Fibroblast of lung (primary cell): ENCODE results near the gene CDK13. TPM values are rescaled to one million over a fixed set of nuclear protein-coding genes. Genes with fewer than 3 reads are reported as not detected.

ENCODE experiments used
- DNase-seq, 2 donors: peaks; one replicate each; pipeline versions ENCODE4 v3.0.0 to v3.0.0-alpha.2; 2010; ENCODE audit warnings: low read depth in 2 of 2
- H2AFZ ChIP-seq: 2 replicates; pipeline ENCODE4 v1.5.1; 2012; ENCODE audit warnings: low read length, control low read depth, inconsistent platforms
- H3K27ac ChIP-seq: 2 replicates; pipeline ENCODE4 v1.5.1; 2011; ENCODE audit warnings: low read length, control low read depth; ENCODE audit not compliant: insufficient read depth
- H3K27me3 ChIP-seq: 2 replicates; pipeline ENCODE4 v1.5.1; 2011; ENCODE audit warnings: mild to moderate bottlenecking, low read length; ENCODE audit not compliant: control insufficient read depth, insufficient read depth
- H3K36me3 ChIP-seq: 2 replicates; pipeline ENCODE4 v1.5.1; 2011; ENCODE audit warnings: low read length; ENCODE audit not compliant: control insufficient read depth, insufficient read depth
- H3K4me1 ChIP-seq: 2 replicates; pipeline ENCODE4 v1.5.1; 2011; ENCODE audit warnings: low read length; ENCODE audit not compliant: control insufficient read depth, insufficient read depth; ENCODE audit errors: extremely low read depth
- H3K4me2 ChIP-seq: 2 replicates; pipeline ENCODE4 v1.5.1; 2011; ENCODE audit warnings: low read length, control low read depth; ENCODE audit not compliant: insufficient read depth; ENCODE audit errors: extremely low read depth
- H3K4me3 ChIP-seq, 4 experiments: fragments of 200-600 bp in 1 of 4; sonication (generic) in 1 of 4; replicated peaks in 1 of 4; 2 replicates each; pipeline ENCODE4 v1.5.1; 2011 to 2016; ENCODE audit warnings: low read length in 4 of 4, low read depth in 3 of 4, mild to moderate bottlenecking in 3 of 4, control low read depth in 2 of 4, inconsistent platforms in 1 of 4, mixed read lengths in 1 of 4; ENCODE audit not compliant: insufficient read depth in 1 of 4; ENCODE audit errors: control extremely low read depth in 1 of 4
- H3K79me2 ChIP-seq: 2 replicates; pipeline ENCODE4 v1.5.1; 2012; ENCODE audit warnings: mild to moderate bottlenecking, low read length, inconsistent platforms; ENCODE audit not compliant: control insufficient read depth, insufficient read depth
- H3K9ac ChIP-seq: 2 replicates; pipeline ENCODE4 v1.5.1; 2011; ENCODE audit warnings: mild to moderate bottlenecking, low read length, control low read depth; ENCODE audit not compliant: insufficient read depth
- H3K9me3 ChIP-seq: 2 replicates; pipeline ENCODE4 v1.5.1; 2012; ENCODE audit warnings: low read depth, low read length; ENCODE audit not compliant: control insufficient read depth, insufficient read depth
- H4K20me1 ChIP-seq: 2 replicates; pipeline ENCODE4 v1.5.1; 2011; ENCODE audit warnings: low read length; ENCODE audit not compliant: control insufficient read depth, insufficient read depth; ENCODE audit errors: extremely low read depth
- EZH2 ChIP-seq: IDR thresholded peaks from 2 replicates; pipeline ENCODE4 v1.5.1; 2012; ENCODE audit warnings: low read length, control low read depth, mild to moderate bottlenecking; ENCODE audit errors: missing control alignments
- polyA plus RNA-seq, 2 donors: library from polyadenylated mRNA; depleted of rRNA in 1 of 2; stranded (reverse) in 1 of 2; unstranded in 1 of 2; fragments of >200 nt; gene quantifications; 2 replicates each; pipeline ENCODE4 v1.2.1, GENCODE V29; 2011 to 2012; ENCODE audit warnings: missing spikeins in 1 of 2
- total RNA-seq: library from RNA; depleted of rRNA; stranded (reverse); fragments of >200 nt; gene quantifications from 2 replicates; pipeline ENCODE4 v1.2.1, GENCODE V29; 2014
- TF ChIP-seq, protein P1 (sequence below), 2 donors: IDR thresholded peaks in 1 of 2; conservative IDR thresholded peaks in 1 of 2; 1 replicate in 1 of 2; 2 replicates in 1 of 2; pipeline ENCODE4 v1.5.1; 2011 to 2012; ENCODE audit warnings: low read length in 2 of 2, control low read depth in 1 of 2, inconsistent platforms in 1 of 2, low read depth in 1 of 2, mild to moderate bottlenecking in 1 of 2

Gene CDK13
- total and polyA plus RNA-seq, 2 donors (not counting 1 experiment from before 2014, with no cell fraction given): 35.3 to 76.8 TPM

DNA sequence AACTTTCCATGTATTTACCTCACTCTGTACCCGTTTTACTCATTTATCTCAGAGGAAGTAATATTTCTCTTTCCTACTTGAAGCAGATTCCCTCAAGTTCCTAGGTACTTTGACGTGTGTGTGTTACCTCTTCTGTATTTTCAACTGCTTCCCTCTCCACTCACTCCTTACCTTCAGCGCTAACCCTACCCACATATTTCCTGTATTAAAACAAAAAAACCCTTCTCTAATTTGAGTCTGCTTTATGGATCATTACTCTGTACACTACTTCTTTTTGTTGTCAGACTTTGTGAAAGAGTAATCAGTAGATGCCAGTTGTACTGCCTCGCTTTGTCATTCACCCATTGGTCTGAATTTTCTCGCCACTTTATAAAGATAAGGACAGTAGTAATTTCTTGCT lies 74.0 kb downstream of the CDK13 start:
- Histone ChIP-seq H2AFZ (no peak overlapping the region), H3K4me1 (no peaks in the 10 kb centered on the region), H3K36me3 (no peaks in the 10 kb centered on the region), H3K4me2 (no peak overlapping the region), H3K4me3 (no peak overlapping the region), H3K9me3 (no peaks in the 10 kb centered on the region), H3K27me3 (no peaks in the 10 kb centered on the region), H3K79me2 (no peaks in the 10 kb centered on the region), H4K20me1 (no peaks in the 10 kb centered on the region), H3K9ac (no peak overlapping the region), H3K27ac (no peak overlapping the region)
- TF ChIP-seq, protein P1, sequence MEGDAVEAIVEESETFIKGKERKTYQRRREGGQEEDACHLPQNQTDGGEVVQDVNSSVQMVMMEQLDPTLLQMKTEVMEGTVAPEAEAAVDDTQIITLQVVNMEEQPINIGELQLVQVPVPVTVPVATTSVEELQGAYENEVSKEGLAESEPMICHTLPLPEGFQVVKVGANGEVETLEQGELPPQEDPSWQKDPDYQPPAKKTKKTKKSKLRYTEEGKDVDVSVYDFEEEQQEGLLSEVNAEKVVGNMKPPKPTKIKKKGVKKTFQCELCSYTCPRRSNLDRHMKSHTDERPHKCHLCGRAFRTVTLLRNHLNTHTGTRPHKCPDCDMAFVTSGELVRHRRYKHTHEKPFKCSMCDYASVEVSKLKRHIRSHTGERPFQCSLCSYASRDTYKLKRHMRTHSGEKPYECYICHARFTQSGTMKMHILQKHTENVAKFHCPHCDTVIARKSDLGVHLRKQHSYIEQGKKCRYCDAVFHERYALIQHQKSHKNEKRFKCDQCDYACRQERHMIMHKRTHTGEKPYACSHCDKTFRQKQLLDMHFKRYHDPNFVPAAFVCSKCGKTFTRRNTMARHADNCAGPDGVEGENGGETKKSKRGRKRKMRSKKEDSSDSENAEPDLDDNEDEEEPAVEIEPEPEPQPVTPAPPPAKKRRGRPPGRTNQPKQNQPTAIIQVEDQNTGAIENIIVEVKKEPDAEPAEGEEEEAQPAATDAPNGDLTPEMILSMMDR (conservative IDR thresholded peaks at IDR 0.05 in 1 of 2, IDR thresholded peaks at IDR 0.05 in 1 of 2; ENCODE audit: low read depth in 1 of 2, low read length in 2 of 2): no peak
- TF ChIP-seq EZH2: no peak
- no peak for DNase-seq

DNA sequence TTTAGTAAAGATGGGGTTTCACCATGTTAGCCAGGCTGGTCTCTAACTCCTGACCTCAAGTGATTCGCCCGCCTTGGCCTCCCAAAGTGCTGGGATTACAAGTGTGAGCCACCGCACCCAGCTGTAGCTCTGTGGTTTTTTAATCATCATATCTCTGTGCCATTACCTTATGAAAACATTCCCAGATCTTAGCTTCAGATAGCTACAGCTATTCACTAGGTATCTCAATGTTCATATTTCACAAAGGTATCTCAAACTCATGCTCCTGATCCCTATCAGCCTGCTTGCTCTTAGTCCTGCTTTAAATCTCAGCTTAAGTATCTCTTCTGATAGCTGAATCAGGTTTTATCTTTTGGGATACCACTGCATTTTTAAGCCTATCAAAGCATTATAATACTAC lies 74.8 kb downstream of the CDK13 start:
- DNase-seq: no peak
- Histone ChIP-seq H3K9me3 (no peaks in the 10 kb centered on the region), H3K4me2 (no peak overlapping the region), H3K9ac (no peak overlapping the region), H3K36me3 (no peaks in the 10 kb centered on the region), H3K79me2 (no peaks in the 10 kb centered on the region), H2AFZ (no peak overlapping the region), H3K4me1 (no peaks in the 10 kb centered on the region), H3K4me3 (no peak overlapping the region), H3K27me3 (no peaks in the 10 kb centered on the region), H3K27ac (no peak overlapping the region), H4K20me1 (no peaks in the 10 kb centered on the region)
- TF ChIP-seq EZH2: no peak
- TF ChIP-seq, protein P1 (conservative IDR thresholded peaks at IDR 0.05 in 1 of 2, IDR thresholded peaks at IDR 0.05 in 1 of 2; ENCODE audit: low read depth in 1 of 2, low read length in 2 of 2): no peak

DNA sequence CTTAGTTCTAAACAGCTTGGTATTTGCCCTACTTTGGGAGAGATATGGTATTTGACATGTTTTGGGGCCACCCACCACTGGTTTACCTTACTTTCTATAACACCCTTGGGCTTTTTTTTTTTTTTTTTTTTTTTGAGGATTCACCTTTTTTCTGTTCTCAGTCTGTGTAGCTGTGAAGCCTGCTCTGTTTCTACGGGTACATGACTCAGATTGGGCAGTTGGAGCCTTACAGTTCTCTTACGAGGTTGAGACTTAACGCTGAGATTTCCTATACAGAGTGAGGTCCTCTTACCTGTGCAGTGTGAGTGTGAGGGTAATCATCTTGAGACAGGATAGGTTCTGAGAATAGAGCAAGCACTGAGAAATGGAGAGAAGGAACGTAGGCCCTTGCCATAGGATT lies 77.5 kb downstream of the CDK13 start:
- H3K27ac ChIP-seq: no peak overlapping the region
- H3K4me1 ChIP-seq: no peaks in the 10 kb centered on the region
- no peak for DNase-seq
- no peaks in the 10 kb centered on the region for H3K9me3 ChIP-seq
- no peak for TF ChIP-seq EZH2
- TF ChIP-seq, protein P1 (conservative IDR thresholded peaks at IDR 0.05 in 1 of 2, IDR thresholded peaks at IDR 0.05 in 1 of 2; ENCODE audit: low read depth in 1 of 2, low read length in 2 of 2): no peak
- no peaks in the 10 kb centered on the region for H3K36me3 ChIP-seq
- no peaks in the 10 kb centered on the region for H3K79me2 ChIP-seq
- no peak overlapping the region for H3K4me3 ChIP-seq
- H2AFZ ChIP-seq: no peak overlapping the region
- no peaks in the 10 kb centered on the region for H3K27me3 ChIP-seq
- H3K9ac ChIP-seq: no peak overlapping the region
- H3K4me2 ChIP-seq: no peak overlapping the region
- no peaks in the 10 kb centered on the region for H4K20me1 ChIP-seq
